Smooth muscle cell (in vitro differentiated cells): ENCODE measurements around the gene HTR3D. TPM values are rescaled to one million over a fixed set of nuclear protein-coding genes. Genes with fewer than 3 reads are reported as not detected.

Source experiments
- DNase-seq: peaks from one replicate; lab custom pipeline; 2025; ENCODE audit not compliant: unreplicated experiment; lab: John Stamatoyannopoulos, UW
- H2AFZ ChIP-seq: fragments of 200-600 bp; sonication (generic); 2 replicates; pipeline ENCODE4 v1.6.0; 2016; ENCODE audit warnings: antibody characterized with exemption, low read depth, mild to moderate bottlenecking
- H3F3A ChIP-seq: fragments of 200-600 bp; sonication (generic); 2 replicates; pipeline ENCODE4 v1.6.0; 2017; ENCODE audit warnings: antibody characterized with exemption, low read depth
- H3K27ac ChIP-seq: fragments of 200-600 bp; sonication (generic); 2 replicates; pipeline ENCODE4 v1.5.1; 2016; ENCODE audit warnings: low read depth, mild to moderate bottlenecking
- H3K27me3 ChIP-seq: fragments of 200-600 bp; sonication (generic); 2 replicates; pipeline ENCODE4 v1.6.1; 2016; ENCODE audit warnings: low read depth, mild to moderate bottlenecking
- H3K36me3 ChIP-seq: fragments of 200-600 bp; sonication (generic); 2 replicates; pipeline ENCODE4 v1.5.1; 2016; ENCODE audit warnings: low read depth
- H3K4me1 ChIP-seq: fragments of 200-600 bp; sonication (generic); 2 replicates; pipeline ENCODE4 v1.5.1; 2016; ENCODE audit warnings: low read depth
- H3K4me2 ChIP-seq: fragments of 200-600 bp; sonication (generic); 2 replicates; pipeline ENCODE4 v1.6.0; 2016; ENCODE audit warnings: mild to moderate bottlenecking
- H3K4me3 ChIP-seq: fragments of 200-600 bp; sonication (generic); 2 replicates; pipeline ENCODE4 v1.5.1; 2016; ENCODE audit warnings: mild to moderate bottlenecking
- H3K79me2 ChIP-seq: fragments of 200-600 bp; sonication (generic); 2 replicates; pipeline ENCODE4 v1.6.0; 2016; ENCODE audit warnings: low read depth, mild to moderate bottlenecking
- H3K9ac ChIP-seq: fragments of 200-600 bp; sonication (generic); 2 replicates; pipeline ENCODE4 v1.6.0; 2016; ENCODE audit warnings: low read depth
- H3K9me3 ChIP-seq: fragments of 200-600 bp; sonication (generic); replicated peaks from 2 replicates; pipeline ENCODE4 v1.5.1; 2016; ENCODE audit warnings: low read depth
- H4K20me1 ChIP-seq: fragments of 200-600 bp; sonication (generic); 2 replicates; pipeline ENCODE4 v1.6.0; 2016; ENCODE audit warnings: low read depth
- WGBS: methylation state at CpG from one replicate; pipeline ENCODE4 v1.1.7; 2016; ENCODE audit warnings: low lambda C conversion rate; 5-methylcytosine and 5-hydroxymethylcytosine counted together
- polyA plus RNA-seq: library from polyadenylated mRNA; unstranded; fragments of >200 nt; fragmentation: Nextera tagmentation; extraction: Ambion mirVana; gene quantifications from 2 replicates; pipeline ENCODE4 v1.2.1, GENCODE V29; 2016
- total RNA-seq: library from RNA; depleted of rRNA; stranded (reverse); fragments of >200 nt; gene quantifications from 2 replicates; pipeline ENCODE4 v1.2.3, GENCODE V29; 2014
- TF ChIP-seq, protein P1 (sequence below): fragments of 200-600 bp; sonication (generic); IDR thresholded peaks from 2 replicates; pipeline ENCODE4 v1.5.1; 2017; ENCODE audit warnings: borderline replicate concordance, mild to moderate bottlenecking, antibody characterized with exemption; ENCODE audit not compliant: insufficient read depth, poor library complexity, severe bottlenecking

Gene HTR3D
- total and polyA plus RNA-seq, 2 experiments from 2014 or later, result not detected

DNA sequence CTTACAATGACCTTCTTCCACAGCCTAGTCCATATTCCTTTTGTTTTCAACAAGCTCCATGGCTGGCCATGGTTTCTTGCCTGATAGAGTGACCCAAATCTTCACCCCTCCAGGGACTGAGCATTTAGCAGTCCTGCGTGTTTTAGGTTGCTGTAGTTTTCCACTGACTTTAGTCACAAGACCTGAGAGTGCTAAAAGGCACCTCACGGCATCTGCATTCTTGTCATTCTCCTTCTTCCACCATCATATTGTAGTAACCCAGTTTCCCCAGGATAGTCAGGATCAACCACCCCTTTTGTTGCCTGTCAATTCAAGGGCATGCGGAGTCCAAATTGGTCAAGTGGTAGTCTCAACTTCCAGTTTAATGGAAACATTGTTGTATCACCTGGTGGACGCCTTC lies 42.1 kb downstream of the HTR3D start:
- H3K36me3 ChIP-seq, result no peaks in the 10 kb centered on the region
- H3K79me2 ChIP-seq, result no peaks in the 10 kb centered on the region
- no peaks in the 10 kb centered on the region for H3K4me1 ChIP-seq
- H3K27me3 ChIP-seq, result no peaks in the 10 kb centered on the region
- H4K20me1 ChIP-seq, result no peaks in the 10 kb centered on the region
- H3K9ac ChIP-seq, result no peak overlapping the region
- no peak overlapping the region for H2AFZ ChIP-seq
- H3K4me3 ChIP-seq, result no peak overlapping the region
- H3K4me2 ChIP-seq, result no peak overlapping the region
- H3K9me3 ChIP-seq, result no peaks in the 10 kb centered on the region
- 80% methylated on average over 4 of the region's 4 CpGs for WGBS
- TF ChIP-seq, protein P1, sequence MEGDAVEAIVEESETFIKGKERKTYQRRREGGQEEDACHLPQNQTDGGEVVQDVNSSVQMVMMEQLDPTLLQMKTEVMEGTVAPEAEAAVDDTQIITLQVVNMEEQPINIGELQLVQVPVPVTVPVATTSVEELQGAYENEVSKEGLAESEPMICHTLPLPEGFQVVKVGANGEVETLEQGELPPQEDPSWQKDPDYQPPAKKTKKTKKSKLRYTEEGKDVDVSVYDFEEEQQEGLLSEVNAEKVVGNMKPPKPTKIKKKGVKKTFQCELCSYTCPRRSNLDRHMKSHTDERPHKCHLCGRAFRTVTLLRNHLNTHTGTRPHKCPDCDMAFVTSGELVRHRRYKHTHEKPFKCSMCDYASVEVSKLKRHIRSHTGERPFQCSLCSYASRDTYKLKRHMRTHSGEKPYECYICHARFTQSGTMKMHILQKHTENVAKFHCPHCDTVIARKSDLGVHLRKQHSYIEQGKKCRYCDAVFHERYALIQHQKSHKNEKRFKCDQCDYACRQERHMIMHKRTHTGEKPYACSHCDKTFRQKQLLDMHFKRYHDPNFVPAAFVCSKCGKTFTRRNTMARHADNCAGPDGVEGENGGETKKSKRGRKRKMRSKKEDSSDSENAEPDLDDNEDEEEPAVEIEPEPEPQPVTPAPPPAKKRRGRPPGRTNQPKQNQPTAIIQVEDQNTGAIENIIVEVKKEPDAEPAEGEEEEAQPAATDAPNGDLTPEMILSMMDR, result no peak
- no peak for DNase-seq
- H3F3A ChIP-seq, result no peaks in the 10 kb centered on the region
- no peak overlapping the region for H3K27ac ChIP-seq

DNA sequence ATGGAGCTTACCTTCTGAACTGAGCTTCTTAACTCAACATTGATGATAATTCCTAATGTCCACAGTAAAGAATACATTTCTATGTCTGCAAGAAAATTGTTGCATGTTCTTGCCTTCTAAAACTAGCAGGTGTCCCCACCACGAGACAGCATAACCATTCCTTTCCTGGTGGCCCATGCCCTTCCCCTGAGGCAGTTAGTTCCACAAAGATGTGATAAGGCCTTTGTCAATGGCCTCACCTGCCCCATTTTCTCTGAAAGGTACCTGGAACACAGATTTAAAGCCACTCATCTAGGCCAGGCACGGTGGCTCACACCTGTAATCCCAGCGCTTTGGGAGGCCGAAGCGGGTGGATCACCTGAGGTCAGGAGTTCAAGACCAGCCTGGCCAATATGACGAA lies 44.4 kb downstream of the HTR3D start:
- TF ChIP-seq, protein P1, result no peak
- Histone ChIP-seq H3K4me3 (no peak overlapping the region), H3K9me3 (no peaks in the 10 kb centered on the region), H3K36me3 (no peaks in the 10 kb centered on the region), H3K4me2 (no peak overlapping the region), H3K27ac (no peak overlapping the region), H3K4me1 (no peaks in the 10 kb centered on the region), H3K27me3 (no peaks in the 10 kb centered on the region), H2AFZ (no peak overlapping the region), H3K9ac (no peak overlapping the region), H3K79me2 (no peaks in the 10 kb centered on the region), H3F3A (no peaks in the 10 kb centered on the region), H4K20me1 (no peaks in the 10 kb centered on the region)
- DNase-seq, result no peak
- WGBS, result 88% methylated on average over 6 of the region's 6 CpGs

GRCh38 chr3:184077881-184078280 lies 46.3 kb downstream of the HTR3D start:
- Histone ChIP-seq H3K9ac (no peak overlapping the region), H3K36me3 (no peaks in the 10 kb centered on the region), H3K4me3 (no peak overlapping the region), H3F3A (no peaks in the 10 kb centered on the region), H3K9me3 (no peaks in the 10 kb centered on the region), H3K27ac (no peak overlapping the region), H4K20me1 (no peaks in the 10 kb centered on the region), H2AFZ (no peak overlapping the region), H3K27me3 (no peaks in the 10 kb centered on the region), H3K79me2 (no peaks in the 10 kb centered on the region), H3K4me2 (no peak overlapping the region), H3K4me1 (no peaks in the 10 kb centered on the region)
- WGBS, result 79% methylated on average over 5 of the region's 5 CpGs
- DNase-seq, result no peak
- TF ChIP-seq, protein P1, result no peak

DNA sequence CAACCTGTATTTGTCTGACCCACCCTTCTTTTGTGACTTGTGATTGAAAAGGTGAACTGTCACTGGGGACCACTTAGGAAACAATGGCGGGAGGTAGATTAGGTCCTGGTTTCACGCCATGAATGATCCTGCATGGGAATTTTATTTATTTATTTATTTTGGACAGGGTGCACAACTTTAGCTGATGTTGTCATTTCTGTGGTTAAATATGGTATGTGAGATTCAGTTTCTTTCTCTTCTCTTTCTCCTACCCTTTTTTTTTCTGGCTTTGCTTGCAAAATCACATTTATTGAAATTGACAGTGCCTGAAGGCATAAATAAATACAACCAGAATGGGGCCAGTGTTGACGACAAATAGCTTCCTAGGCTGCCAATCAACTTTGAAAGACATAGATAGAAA lies 47.3 kb downstream of the HTR3D start:
- Histone ChIP-seq H4K20me1 (no peaks in the 10 kb centered on the region), H3K4me3 (no peak overlapping the region), H3K36me3 (no peaks in the 10 kb centered on the region), H3K4me2 (no peak overlapping the region), H3K4me1 (no peaks in the 10 kb centered on the region), H3K27ac (no peak overlapping the region), H3K79me2 (no peaks in the 10 kb centered on the region), H3K9ac (no peak overlapping the region), H3F3A (no peaks in the 10 kb centered on the region), H2AFZ (no peak overlapping the region), H3K27me3 (no peaks in the 10 kb centered on the region), H3K9me3 (no peaks in the 10 kb centered on the region)
- no peak for DNase-seq
- TF ChIP-seq, protein P1, result no peak
- 92% methylated on average over 3 of the region's 3 CpGs for WGBS
